HEK293 (cell line): Measurements from ENCODE around the gene DOCK1.

Experiments
- SETDB1 ChIP-seq: IDR thresholded peaks from one replicate; pipeline ENCODE4 v1.6.1; 2017; ENCODE audit warnings: mild to moderate bottlenecking, low read length, moderate library complexity, mixed read lengths; ENCODE audit not compliant: insufficient read length
- ZNF48 ChIP-seq: fragments of 450-650 bp; formaldehyde crosslinking; IDR thresholded peaks from 2 replicates; pipeline ENCODE4 v1.5.1; 2016; ENCODE audit warnings: missing biosample characterization, missing genetic modification characterization

DNA sequence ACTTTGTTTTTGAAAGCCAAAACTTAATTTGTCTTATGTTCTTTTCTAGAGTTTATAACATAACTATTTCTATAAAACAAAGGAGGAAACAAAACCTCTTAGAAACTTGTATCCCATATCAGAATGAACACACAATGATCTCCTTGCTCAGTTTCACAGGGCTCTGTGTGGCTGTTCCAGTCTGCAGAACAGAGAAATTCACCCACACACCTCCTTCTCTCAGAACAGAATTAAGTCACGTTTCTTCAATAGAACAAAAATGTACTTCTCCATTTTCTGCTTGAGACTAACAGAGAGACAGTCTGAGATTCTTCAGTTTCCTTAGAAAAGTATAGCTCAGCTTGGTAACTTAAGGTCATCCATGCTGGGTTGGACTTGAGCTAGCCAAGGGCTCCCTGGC, 15.8 kb upstream of the DOCK1 start:
- TF ChIP-seq SETDB1 = no peak
- no peak for TF ChIP-seq ZNF48
